Neutrophil (primary cell): ENCODE data around the gene RANBP9.

ENCODE experiments used
- H3K27ac ChIP-seq: fragments of 200-600 bp; sonication (generic); 2 replicates; pipeline ENCODE4 v1.5.1; 2016; ENCODE audit warnings: mild to moderate bottlenecking, moderate library complexity
- H3K27me3 ChIP-seq: fragments of 200-600 bp; sonication (generic); 2 replicates; pipeline ENCODE4 v1.6.0; 2016; ENCODE audit warnings: mild to moderate bottlenecking
- H3K36me3 ChIP-seq: fragments of 200-600 bp; sonication (generic); 2 replicates; pipeline ENCODE4 v1.5.1; 2017
- H3K4me1 ChIP-seq, 2 experiments: fragments of 200-600 bp in 1 of 2; sonication (generic) in 1 of 2; 1 replicate in 1 of 2; 2 replicates in 1 of 2; pipeline versions ENCODE4 v1.5.1 to v1.6.1; 2013 to 2016; ENCODE audit warnings: low read depth in 1 of 2, low read length in 1 of 2, mild to moderate bottlenecking in 1 of 2, moderate library complexity in 1 of 2; ENCODE audit not compliant: control insufficient read depth in 1 of 2, insufficient read depth in 1 of 2
- H3K4me3 ChIP-seq, 2 experiments: fragments of 200-600 bp in 1 of 2; sonication (generic) in 1 of 2; 1 replicate in 1 of 2; 2 replicates in 1 of 2; pipeline ENCODE4 v1.5.1; 2013 to 2016; ENCODE audit warnings: low read depth in 1 of 2, low read length in 1 of 2, mild to moderate bottlenecking in 1 of 2, moderate library complexity in 1 of 2
- H3K9me3 ChIP-seq: fragments of 200-600 bp; sonication (generic); 2 replicates; pipeline ENCODE4 v1.5.1; 2016
- CTCF ChIP-seq: fragments of 200-600 bp; sonication (generic); IDR thresholded peaks from 2 replicates; pipeline ENCODE4 v1.5.1; 2016; ENCODE audit warnings: antibody characterized with exemption

RANBP9 gene

GRCh38 chr6:13682346-13682745 is 29.3 kb downstream of the RANBP9 start:
- no peak for TF ChIP-seq CTCF
- Histone ChIP-seq H3K4me1 (peaks cover 18 to 23% of the 10 kb centered on the region in 2 experiments), H3K36me3 (no peaks in the 10 kb centered on the region), H3K27ac (no peak overlapping the region), H3K9me3 (no peaks in the 10 kb centered on the region), H3K27me3 (no peaks in the 10 kb centered on the region), H3K4me3 (no peak overlapping the region)

GRCh38 chr6:13681305-13682061 is 30.2 kb downstream of the RANBP9 start:
- peaks cover 23 to 26% of the 10 kb centered on the region in 2 experiments for H3K4me1 ChIP-seq
- TF ChIP-seq CTCF = no peak
- H3K27me3 ChIP-seq = no peaks in the 10 kb centered on the region
- H3K27ac ChIP-seq = peak overlapping the region; percentile 68
- H3K36me3 ChIP-seq = no peaks in the 10 kb centered on the region
- H3K4me3 ChIP-seq = no peak overlapping the region
- no peaks in the 10 kb centered on the region for H3K9me3 ChIP-seq

GRCh38 chr6:13680448-13680968 is 31.1 kb downstream of the RANBP9 start:
- peaks cover 20 to 26% of the 10 kb centered on the region in 2 experiments for H3K4me1 ChIP-seq
- H3K36me3 ChIP-seq = no peaks in the 10 kb centered on the region
- peak overlapping the region; percentile 68 for H3K27ac ChIP-seq
- H3K4me3 ChIP-seq = no peak overlapping the region
- no peaks in the 10 kb centered on the region for H3K9me3 ChIP-seq
- TF ChIP-seq CTCF = no peak
- no peaks in the 10 kb centered on the region for H3K27me3 ChIP-seq

GRCh38 chr6:13679996-13680395 is 31.6 kb downstream of the RANBP9 start:
- H3K4me1 ChIP-seq = peaks cover 20 to 26% of the 10 kb centered on the region in 2 experiments
- H3K9me3 ChIP-seq = no peaks in the 10 kb centered on the region
- no peak overlapping the region for H3K4me3 ChIP-seq
- H3K36me3 ChIP-seq = no peaks in the 10 kb centered on the region
- TF ChIP-seq CTCF = no peak
- H3K27me3 ChIP-seq = no peaks in the 10 kb centered on the region
- H3K27ac ChIP-seq = no peak overlapping the region

- Histone ChIP-seq H3K9me3 (no peaks in the 10 kb centered on the region), H3K27ac (no peak overlapping the region), H3K27me3 (no peaks in the 10 kb centered on the region), H3K36me3 (no peaks in the 10 kb centered on the region), H3K4me1 (peaks cover 33 to 36% of the 10 kb centered on the region in 2 experiments), H3K4me3 (no peak overlapping the region)
- no peak for TF ChIP-seq CTCF
These were observed 33.2 kb downstream of the RANBP9 start for GRCh38 chr6:13678255-13678983.
